Measurements from ENCODE around the gene SNED1. TPM values are rescaled to one million over a fixed set of nuclear protein-coding genes. Genes with fewer than 3 reads are reported as not detected.

The SNED1 gene
- total RNA-seq, 4 donors from 2014 or later: 16.4 to 56.2 (median 43.5) TPM

GRCh38 chr2:241010531-241011295, 12.3 kb downstream of the SNED1 start:
- Histone ChIP-seq H3K9me3 (no peaks in the 10 kb centered on the region), H3K4me3 (peak overlapping the region in 1 of 4 donors; percentile 22), H3K27ac (peak overlapping the region; percentile 40 to 62 (median 52)), H3K27me3 (no peaks in the 10 kb centered on the region), H3K4me1 (peaks cover 50 to 58% of the 10 kb centered on the region in 2 donors), H3K36me3 (no peaks in the 10 kb centered on the region)
- in situ Hi-C loops (cut with MboI; ENCODE audit: low sequenced_read_pairs in 4 of 4) (no loop called here), intact Hi-C loops (cut with DNase I; ENCODE audit: low total_unique reads) (no loop called here)
- ATAC-seq (no peak), DNase-seq (no peak)
- TF ChIP-seq CTCF (IDR thresholded peaks at IDR 0.05 in 4 of 5, conservative IDR thresholded peaks at IDR 0.05 in 1 of 5) (no peak), POLR2A (IDR thresholded peaks at IDR 0.05) (no peak)

- in situ Hi-C loops (cut with MboI; ENCODE audit: low sequenced_read_pairs in 4 of 4): no loop called here
- Histone ChIP-seq H3K27me3 (no peaks in the 10 kb centered on the region), H3K27ac (peak overlapping the region in 1 of 4 donors; percentile 4), H3K9me3 (no peaks in the 10 kb centered on the region), H3K4me1 (peaks cover 48 to 53% of the 10 kb centered on the region in 2 donors), H3K4me3 (no peak overlapping the region), H3K36me3 (no peaks in the 10 kb centered on the region)
- no peak for DNase-seq
- no peak for TF ChIP-seq CTCF (IDR thresholded peaks at IDR 0.05 in 4 of 5, conservative IDR thresholded peaks at IDR 0.05 in 1 of 5)
- TF ChIP-seq POLR2A (IDR thresholded peaks at IDR 0.05): no peak
- intact Hi-C loops (cut with DNase I; ENCODE audit: low total_unique reads): no loop called here
- ATAC-seq: no peak
These were observed 12.8 kb downstream of the SNED1 start for GRCh38 chr2:241011296-241011600.

GRCh38 chr2:241011751-241012510, 13.5 kb downstream of the SNED1 start:
- in situ Hi-C loops (cut with MboI; ENCODE audit: low sequenced_read_pairs in 4 of 4) (no loop called here), intact Hi-C loops (cut with DNase I; ENCODE audit: low total_unique reads) (no loop called here)
- ATAC-seq: no peak
- Histone ChIP-seq H3K27ac (peak overlapping the region in 1 of 4 donors; percentile 4), H3K27me3 (no peaks in the 10 kb centered on the region), H3K36me3 (no peaks in the 10 kb centered on the region), H3K4me3 (no peak overlapping the region), H3K4me1 (peaks cover 41 to 46% of the 10 kb centered on the region in 2 donors), H3K9me3 (no peaks in the 10 kb centered on the region)
- no peak for DNase-seq
- TF ChIP-seq CTCF (IDR thresholded peaks at IDR 0.05 in 4 of 5, conservative IDR thresholded peaks at IDR 0.05 in 1 of 5): no peak
- no peak for TF ChIP-seq POLR2A (IDR thresholded peaks at IDR 0.05)

GRCh38 chr2:241014224-241014623, 15.8 kb downstream of the SNED1 start:
- in situ Hi-C loops (cut with MboI; ENCODE audit: low sequenced_read_pairs in 4 of 4): no loop called here
- DNase-seq (no peak), ATAC-seq (no peak)

More at GRCh38 chr2:241014224-241014623, 15.8 kb downstream of the SNED1 start:
- Histone ChIP-seq H3K27ac (no peak overlapping the region), H3K4me1 (peaks cover 19 to 25% of the 10 kb centered on the region in 2 donors), H3K9me3 (no peaks in the 10 kb centered on the region), H3K4me3 (no peak overlapping the region), H3K27me3 (no peaks in the 10 kb centered on the region), H3K36me3 (no peaks in the 10 kb centered on the region)
- intact Hi-C loops (cut with DNase I; ENCODE audit: low total_unique reads): no loop called here
- no peak for TF ChIP-seq CTCF (IDR thresholded peaks at IDR 0.05 in 4 of 5, conservative IDR thresholded peaks at IDR 0.05 in 1 of 5)
- no peak for TF ChIP-seq POLR2A (IDR thresholded peaks at IDR 0.05)

All from gastrocnemius medialis (tissue), 4 donors.